GM23338 (cell line): Measurements from ENCODE around the gene KEL. TPM values are rescaled to one million over a fixed set of nuclear protein-coding genes. Genes with fewer than 3 reads are reported as not detected.

Experiments
- ATAC-seq: fragments of 200-7000 bp; cut with Tn5 transposase; 3 replicates; pipeline ENCODE4 v1.9.1; 2020
- DNase-seq: peaks from one replicate; pipeline ENCODE4 v3.0.0-alpha.2; 2015; ENCODE audit warnings: low spot score
- H2AFZ ChIP-seq: fragments of 200-600 bp; sonication (generic); 2 replicates; pipeline ENCODE4 v1.8.0; 2016; ENCODE audit warnings: antibody characterized with exemption, mild to moderate bottlenecking, moderate library complexity
- H3F3A ChIP-seq: fragments of 200-600 bp; sonication (generic); replicated peaks from 2 replicates; pipeline ENCODE4 v1.8.0; 2017; ENCODE audit warnings: antibody characterized with exemption, mixed run types, low read depth
- H3K27ac ChIP-seq: fragments of 200-600 bp; sonication (generic); 2 replicates; pipeline ENCODE4 v1.6.1; 2016; ENCODE audit warnings: low read depth
- H3K27me3 ChIP-seq: fragments of 200-600 bp; sonication (generic); 2 replicates; pipeline ENCODE4 v1.8.0; 2016; ENCODE audit warnings: mild to moderate bottlenecking, mixed run types, moderate library complexity; ENCODE audit not compliant: insufficient read depth
- H3K36me3 ChIP-seq: fragments of 200-600 bp; sonication (generic); 2 replicates; pipeline ENCODE4 v1.8.0; 2016; ENCODE audit warnings: mild to moderate bottlenecking; ENCODE audit not compliant: insufficient read depth
- H3K4me1 ChIP-seq: fragments of 200-600 bp; sonication (generic); 2 replicates; pipeline ENCODE4 v1.8.0; 2016; ENCODE audit warnings: mild to moderate bottlenecking, moderate library complexity; ENCODE audit not compliant: insufficient read depth
- H3K4me2 ChIP-seq: fragments of 200-600 bp; sonication (generic); 2 replicates; pipeline ENCODE4 v1.7.1; 2017; ENCODE audit warnings: mixed run types
- H3K4me3 ChIP-seq: fragments of 200-600 bp; sonication (generic); 2 replicates; pipeline ENCODE4 v1.6.1; 2016; ENCODE audit warnings: mixed run types
- H3K79me2 ChIP-seq: fragments of 200-600 bp; sonication (generic); replicated peaks from 2 replicates; pipeline ENCODE4 v1.8.0; 2017; ENCODE audit warnings: mild to moderate bottlenecking; ENCODE audit not compliant: insufficient read depth
- H3K9me2 ChIP-seq: fragments of 200-600 bp; sonication (generic); 2 replicates; pipeline ENCODE4 v1.8.0; 2017; ENCODE audit not compliant: insufficient read depth
- H4K20me1 ChIP-seq: fragments of 200-600 bp; sonication (generic); replicated peaks from 2 replicates; pipeline ENCODE4 v1.8.0; 2017; ENCODE audit warnings: mild to moderate bottlenecking; ENCODE audit not compliant: insufficient read depth
- H3K27ac Mint-ChIP-seq: 2 replicates; pipeline ENCODE4 v1.8.0; 2020; ENCODE audit warnings: inconsistent platforms, mild to moderate bottlenecking, moderate library complexity, mixed read lengths
- H3K27me3 Mint-ChIP-seq: 3 replicates; pipeline ENCODE4 v1.8.0; 2022; ENCODE audit warnings: low read depth, mild to moderate bottlenecking, moderate library complexity, mixed read lengths, inconsistent platforms; ENCODE audit not compliant: insufficient read depth, poor library complexity
- H3K36me3 Mint-ChIP-seq: 3 replicates; pipeline ENCODE4 v1.8.0; 2021; ENCODE audit warnings: low read depth, mild to moderate bottlenecking, inconsistent platforms, moderate library complexity, mixed read lengths
- H3K4me1 Mint-ChIP-seq: 3 replicates; pipeline ENCODE4 v1.8.0; 2020; ENCODE audit warnings: mild to moderate bottlenecking, inconsistent platforms, mixed read lengths
- H3K4me3 Mint-ChIP-seq: 3 replicates; pipeline ENCODE4 v1.8.0; 2021; ENCODE audit warnings: moderate library complexity, mild to moderate bottlenecking, inconsistent platforms, mixed read lengths
- H3K9me3 Mint-ChIP-seq: 3 replicates; pipeline ENCODE4 v1.8.0; 2020; ENCODE audit warnings: moderate library complexity, mild to moderate bottlenecking, inconsistent platforms, mixed read lengths
- CREB1 ChIP-seq: fragments of 250-450 bp; sonication (Bioruptor Pico); IDR thresholded peaks from 2 replicates; pipeline ENCODE4 v1.5.0; 2020; ENCODE audit warnings: low read depth, mild to moderate bottlenecking, moderate library complexity
- EZH2 ChIP-seq: fragments of 200-600 bp; sonication (generic); IDR thresholded peaks from one replicate; pipeline ENCODE4 v1.8.0; 2017; ENCODE audit warnings: antibody characterized with exemption, mild to moderate bottlenecking, low read depth; ENCODE audit not compliant: unreplicated experiment
- EZH2phosphoT487 ChIP-seq: fragments of 200-600 bp; sonication (generic); IDR thresholded peaks from one replicate; pipeline ENCODE4 v1.8.1; 2018; ENCODE audit warnings: antibody characterized with exemption; ENCODE audit not compliant: unreplicated experiment
- JUNB ChIP-seq: IDR thresholded peaks from one replicate; pipeline ENCODE4 v1.6.1; 2016; ENCODE audit warnings: antibody characterized with exemption; ENCODE audit not compliant: unreplicated experiment
- NANOG ChIP-seq: IDR thresholded peaks from 2 replicates; pipeline ENCODE4 v1.6.1; 2016; ENCODE audit warnings: antibody characterized with exemption, borderline replicate concordance
- POLR2AphosphoS5 ChIP-seq: IDR thresholded peaks from 2 replicates; pipeline ENCODE4 v1.6.1; 2016; ENCODE audit warnings: antibody characterized with exemption, low read depth
- STAT1 ChIP-seq: IDR thresholded peaks from one replicate; pipeline ENCODE4 v1.6.1; 2016; ENCODE audit warnings: antibody characterized with exemption; ENCODE audit not compliant: unreplicated experiment
- ZNF114 ChIP-seq: fragments of 250-450 bp; sonication (Bioruptor Pico); IDR thresholded peaks from 2 replicates; pipeline ENCODE4 v1.5.0; 2020; ENCODE audit warnings: mild to moderate bottlenecking, moderate library complexity
- ZNF331 ChIP-seq: fragments of 250-450 bp; sonication (Bioruptor Pico); IDR thresholded peaks from 2 replicates; pipeline ENCODE4 v1.5.0; 2020; ENCODE audit warnings: low read depth, mild to moderate bottlenecking, moderate library complexity
- ZNF462 ChIP-seq: fragments of 250-450 bp; sonication (Bioruptor Pico); IDR thresholded peaks from 2 replicates; pipeline ENCODE4 v1.5.0; 2020; ENCODE audit warnings: mild to moderate bottlenecking, moderate library complexity
- polyA plus RNA-seq: library from polyadenylated mRNA; unstranded; fragments of >200 nt; fragmentation: Nextera tagmentation; extraction: Ambion mirVana; gene quantifications from 2 replicates; pipeline ENCODE4 v1.2.1, GENCODE V29; 2016
- total RNA-seq: library from RNA; depleted of rRNA; stranded (reverse); fragments of >200 nt; shearing (Covaris generic); gene quantifications from 2 replicates; pipeline ENCODE4 v1.2.3, GENCODE V29; 2014
- TF ChIP-seq, protein P1 (sequence below): IDR thresholded peaks from one replicate; pipeline ENCODE4 v1.6.1; 2018; ENCODE audit warnings: antibody characterized with exemption; ENCODE audit not compliant: unreplicated experiment
- TF ChIP-seq, protein P2 (sequence below): IDR thresholded peaks from 2 replicates; pipeline ENCODE4 v1.6.1; 2016; ENCODE audit warnings: antibody characterized with exemption
- TF ChIP-seq, protein P3 (sequence below), 2 experiments: fragments of 200-600 bp in 1 of 2; sonication (generic) in 1 of 2; conservative IDR thresholded peaks; 2 replicates each; pipeline versions ENCODE4 v1.5.1 to v1.6.1; 2016 to 2017; ENCODE audit warnings: antibody characterized with exemption in 2 of 2, low read depth in 2 of 2, mild to moderate bottlenecking in 2 of 2, moderate library complexity in 1 of 2

The KEL gene
- total and polyA plus RNA-seq, 2 experiments from 2014 or later: 1.2 to 3.6 TPM

DNA sequence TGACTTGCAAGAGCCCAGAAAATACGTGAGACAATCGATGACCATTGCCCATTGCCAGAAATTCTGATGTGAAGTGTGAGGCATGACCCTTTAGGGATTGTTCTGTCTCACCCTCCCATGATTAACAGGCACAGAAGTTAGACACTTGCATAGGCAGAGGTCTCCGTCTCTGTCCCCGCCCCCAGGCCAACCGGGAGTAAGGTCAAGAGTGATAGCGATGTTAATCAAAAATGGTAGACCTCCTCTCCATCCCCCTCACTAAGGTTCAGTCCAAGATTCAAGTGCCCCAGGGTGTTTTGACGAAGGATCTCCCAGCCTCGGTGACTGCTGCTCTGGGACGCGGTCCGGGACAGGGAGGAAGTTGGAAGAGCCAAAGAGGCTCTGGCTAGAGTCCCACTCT, 53.9 kb downstream of the KEL start:
- no peak for TF ChIP-seq JUNB
- no peak for TF ChIP-seq NANOG
- TF ChIP-seq, protein P1, sequence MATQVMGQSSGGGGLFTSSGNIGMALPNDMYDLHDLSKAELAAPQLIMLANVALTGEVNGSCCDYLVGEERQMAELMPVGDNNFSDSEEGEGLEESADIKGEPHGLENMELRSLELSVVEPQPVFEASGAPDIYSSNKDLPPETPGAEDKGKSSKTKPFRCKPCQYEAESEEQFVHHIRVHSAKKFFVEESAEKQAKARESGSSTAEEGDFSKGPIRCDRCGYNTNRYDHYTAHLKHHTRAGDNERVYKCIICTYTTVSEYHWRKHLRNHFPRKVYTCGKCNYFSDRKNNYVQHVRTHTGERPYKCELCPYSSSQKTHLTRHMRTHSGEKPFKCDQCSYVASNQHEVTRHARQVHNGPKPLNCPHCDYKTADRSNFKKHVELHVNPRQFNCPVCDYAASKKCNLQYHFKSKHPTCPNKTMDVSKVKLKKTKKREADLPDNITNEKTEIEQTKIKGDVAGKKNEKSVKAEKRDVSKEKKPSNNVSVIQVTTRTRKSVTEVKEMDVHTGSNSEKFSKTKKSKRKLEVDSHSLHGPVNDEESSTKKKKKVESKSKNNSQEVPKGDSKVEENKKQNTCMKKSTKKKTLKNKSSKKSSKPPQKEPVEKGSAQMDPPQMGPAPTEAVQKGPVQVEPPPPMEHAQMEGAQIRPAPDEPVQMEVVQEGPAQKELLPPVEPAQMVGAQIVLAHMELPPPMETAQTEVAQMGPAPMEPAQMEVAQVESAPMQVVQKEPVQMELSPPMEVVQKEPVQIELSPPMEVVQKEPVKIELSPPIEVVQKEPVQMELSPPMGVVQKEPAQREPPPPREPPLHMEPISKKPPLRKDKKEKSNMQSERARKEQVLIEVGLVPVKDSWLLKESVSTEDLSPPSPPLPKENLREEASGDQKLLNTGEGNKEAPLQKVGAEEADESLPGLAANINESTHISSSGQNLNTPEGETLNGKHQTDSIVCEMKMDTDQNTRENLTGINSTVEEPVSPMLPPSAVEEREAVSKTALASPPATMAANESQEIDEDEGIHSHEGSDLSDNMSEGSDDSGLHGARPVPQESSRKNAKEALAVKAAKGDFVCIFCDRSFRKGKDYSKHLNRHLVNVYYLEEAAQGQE: no peak
- TF ChIP-seq STAT1: no peak
- no peak for TF ChIP-seq ZNF331 (CRISPR knock-in tag)
- TF ChIP-seq ZNF114 (CRISPR knock-in tag): no peak
- no peak for TF ChIP-seq ZNF462 (CRISPR knock-in tag)
- no peak for TF ChIP-seq CREB1 (CRISPR knock-in tag)
- no peak for TF ChIP-seq POLR2AphosphoS5
- no peak for TF ChIP-seq EZH2
- TF ChIP-seq, protein P2, sequence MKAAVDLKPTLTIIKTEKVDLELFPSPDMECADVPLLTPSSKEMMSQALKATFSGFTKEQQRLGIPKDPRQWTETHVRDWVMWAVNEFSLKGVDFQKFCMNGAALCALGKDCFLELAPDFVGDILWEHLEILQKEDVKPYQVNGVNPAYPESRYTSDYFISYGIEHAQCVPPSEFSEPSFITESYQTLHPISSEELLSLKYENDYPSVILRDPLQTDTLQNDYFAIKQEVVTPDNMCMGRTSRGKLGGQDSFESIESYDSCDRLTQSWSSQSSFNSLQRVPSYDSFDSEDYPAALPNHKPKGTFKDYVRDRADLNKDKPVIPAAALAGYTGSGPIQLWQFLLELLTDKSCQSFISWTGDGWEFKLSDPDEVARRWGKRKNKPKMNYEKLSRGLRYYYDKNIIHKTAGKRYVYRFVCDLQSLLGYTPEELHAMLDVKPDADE: no peak
- TF ChIP-seq, protein P3, sequence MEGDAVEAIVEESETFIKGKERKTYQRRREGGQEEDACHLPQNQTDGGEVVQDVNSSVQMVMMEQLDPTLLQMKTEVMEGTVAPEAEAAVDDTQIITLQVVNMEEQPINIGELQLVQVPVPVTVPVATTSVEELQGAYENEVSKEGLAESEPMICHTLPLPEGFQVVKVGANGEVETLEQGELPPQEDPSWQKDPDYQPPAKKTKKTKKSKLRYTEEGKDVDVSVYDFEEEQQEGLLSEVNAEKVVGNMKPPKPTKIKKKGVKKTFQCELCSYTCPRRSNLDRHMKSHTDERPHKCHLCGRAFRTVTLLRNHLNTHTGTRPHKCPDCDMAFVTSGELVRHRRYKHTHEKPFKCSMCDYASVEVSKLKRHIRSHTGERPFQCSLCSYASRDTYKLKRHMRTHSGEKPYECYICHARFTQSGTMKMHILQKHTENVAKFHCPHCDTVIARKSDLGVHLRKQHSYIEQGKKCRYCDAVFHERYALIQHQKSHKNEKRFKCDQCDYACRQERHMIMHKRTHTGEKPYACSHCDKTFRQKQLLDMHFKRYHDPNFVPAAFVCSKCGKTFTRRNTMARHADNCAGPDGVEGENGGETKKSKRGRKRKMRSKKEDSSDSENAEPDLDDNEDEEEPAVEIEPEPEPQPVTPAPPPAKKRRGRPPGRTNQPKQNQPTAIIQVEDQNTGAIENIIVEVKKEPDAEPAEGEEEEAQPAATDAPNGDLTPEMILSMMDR (conservative IDR thresholded peaks at IDR 0.05; ENCODE audit: low read depth in 2 of 2): no peak
- TF ChIP-seq EZH2phosphoT487: no peak
- Mint-ChIP-seq H3K4me1 (no peaks in the 10 kb centered on the region), H3K36me3 (peaks cover 5% of the 10 kb centered on the region; the same call in 2 of the 3 replicates), H3K27ac (no peak overlapping the region), H3K9me3 (peaks cover 30% of the 10 kb centered on the region), H3K27me3 (peaks cover 5% of the 10 kb centered on the region), H3K4me3 (no peak overlapping the region)
- no peaks in the 10 kb centered on the region for H3K79me2 ChIP-seq
- no peaks in the 10 kb centered on the region for H4K20me1 ChIP-seq
- H2AFZ ChIP-seq: no peak overlapping the region
- DNase-seq (no peak), ATAC-seq (no peak)
- 0 out of 2 replicates have a peak, but pooled peaks cover 15% of the 10 kb centered on the region for H3K36me3 ChIP-seq
- no peaks in the 10 kb centered on the region for H3F3A ChIP-seq
- H3K27ac ChIP-seq: no peak overlapping the region
- no peaks in the 10 kb centered on the region for H3K4me1 ChIP-seq
- H3K4me2 ChIP-seq: no peak overlapping the region
- no peak overlapping the region for H3K4me3 ChIP-seq
- H3K9me2 ChIP-seq: peaks cover 8% of the 10 kb centered on the region
- H3K27me3 ChIP-seq: no peaks in the 10 kb centered on the region
